ENCODE data around the gene TSHZ2.

DNA sequence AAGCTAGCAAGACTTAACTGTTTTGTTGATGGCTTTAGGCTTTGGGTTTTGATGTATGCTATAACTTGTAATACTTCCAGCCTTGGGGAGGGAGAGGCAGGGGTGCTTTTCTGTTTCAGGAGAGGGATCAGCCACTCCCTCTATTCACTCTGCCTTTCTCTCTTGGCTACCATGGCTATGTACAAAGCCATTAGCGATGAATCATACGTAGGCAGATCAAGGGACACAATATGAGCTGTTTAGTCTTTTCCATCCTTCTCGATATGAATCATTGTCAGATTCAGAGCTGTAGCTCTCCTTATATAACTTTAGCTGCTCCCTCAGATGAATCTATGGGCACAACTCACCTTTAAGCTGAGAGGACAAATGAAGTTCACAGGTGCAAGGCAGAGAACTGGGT, 230.6 kb downstream of the TSHZ2 start:
- TF ChIP-seq, protein P1, sequence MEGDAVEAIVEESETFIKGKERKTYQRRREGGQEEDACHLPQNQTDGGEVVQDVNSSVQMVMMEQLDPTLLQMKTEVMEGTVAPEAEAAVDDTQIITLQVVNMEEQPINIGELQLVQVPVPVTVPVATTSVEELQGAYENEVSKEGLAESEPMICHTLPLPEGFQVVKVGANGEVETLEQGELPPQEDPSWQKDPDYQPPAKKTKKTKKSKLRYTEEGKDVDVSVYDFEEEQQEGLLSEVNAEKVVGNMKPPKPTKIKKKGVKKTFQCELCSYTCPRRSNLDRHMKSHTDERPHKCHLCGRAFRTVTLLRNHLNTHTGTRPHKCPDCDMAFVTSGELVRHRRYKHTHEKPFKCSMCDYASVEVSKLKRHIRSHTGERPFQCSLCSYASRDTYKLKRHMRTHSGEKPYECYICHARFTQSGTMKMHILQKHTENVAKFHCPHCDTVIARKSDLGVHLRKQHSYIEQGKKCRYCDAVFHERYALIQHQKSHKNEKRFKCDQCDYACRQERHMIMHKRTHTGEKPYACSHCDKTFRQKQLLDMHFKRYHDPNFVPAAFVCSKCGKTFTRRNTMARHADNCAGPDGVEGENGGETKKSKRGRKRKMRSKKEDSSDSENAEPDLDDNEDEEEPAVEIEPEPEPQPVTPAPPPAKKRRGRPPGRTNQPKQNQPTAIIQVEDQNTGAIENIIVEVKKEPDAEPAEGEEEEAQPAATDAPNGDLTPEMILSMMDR (IDR thresholded peaks at IDR 0.05), result no peak
- no peak for TF ChIP-seq POLR2A (IDR thresholded peaks at IDR 0.05)
